RCC 7860 (cell line): Measurements from ENCODE around the gene SMOC2.
"Not testable (repeated sequence)": the region's sequence is repeated elsewhere in the genome, so short reads cannot be mapped to it uniquely, and the experiment has no call there.

Experiments
- DNase-seq: peaks from one replicate; pipeline ENCODE4 v3.0.0-alpha.2; 2015; ENCODE audit warnings: low spot score
- FAIRE-seq: peaks from 2 replicates; lab custom pipeline; 2012; peaks lifted over from hg19 to GRCh38; lab: Jason Lieb, UNC

SMOC2 gene

DNA sequence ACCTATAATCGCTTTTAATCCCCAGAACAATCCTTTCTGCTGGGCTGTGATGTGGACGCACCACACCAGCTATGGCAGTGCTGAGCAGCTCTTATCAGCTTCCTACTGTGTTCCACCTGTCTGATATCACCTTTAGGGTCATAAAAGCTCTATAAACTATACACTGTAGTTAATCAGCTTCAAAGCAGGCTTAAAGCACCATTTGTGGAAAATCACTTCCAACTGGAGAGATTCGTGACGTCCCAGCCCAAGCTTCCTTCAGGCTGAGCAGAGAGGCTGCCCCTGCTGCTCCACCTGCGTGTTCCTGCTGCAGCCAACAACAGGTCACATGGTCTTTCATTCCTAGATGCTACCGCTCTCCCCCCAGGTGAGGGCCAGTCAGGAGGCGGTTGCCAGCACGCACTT, 156.5 kb downstream of the SMOC2 start:
- no peak for FAIRE-seq
- no peak for DNase-seq

DNA sequence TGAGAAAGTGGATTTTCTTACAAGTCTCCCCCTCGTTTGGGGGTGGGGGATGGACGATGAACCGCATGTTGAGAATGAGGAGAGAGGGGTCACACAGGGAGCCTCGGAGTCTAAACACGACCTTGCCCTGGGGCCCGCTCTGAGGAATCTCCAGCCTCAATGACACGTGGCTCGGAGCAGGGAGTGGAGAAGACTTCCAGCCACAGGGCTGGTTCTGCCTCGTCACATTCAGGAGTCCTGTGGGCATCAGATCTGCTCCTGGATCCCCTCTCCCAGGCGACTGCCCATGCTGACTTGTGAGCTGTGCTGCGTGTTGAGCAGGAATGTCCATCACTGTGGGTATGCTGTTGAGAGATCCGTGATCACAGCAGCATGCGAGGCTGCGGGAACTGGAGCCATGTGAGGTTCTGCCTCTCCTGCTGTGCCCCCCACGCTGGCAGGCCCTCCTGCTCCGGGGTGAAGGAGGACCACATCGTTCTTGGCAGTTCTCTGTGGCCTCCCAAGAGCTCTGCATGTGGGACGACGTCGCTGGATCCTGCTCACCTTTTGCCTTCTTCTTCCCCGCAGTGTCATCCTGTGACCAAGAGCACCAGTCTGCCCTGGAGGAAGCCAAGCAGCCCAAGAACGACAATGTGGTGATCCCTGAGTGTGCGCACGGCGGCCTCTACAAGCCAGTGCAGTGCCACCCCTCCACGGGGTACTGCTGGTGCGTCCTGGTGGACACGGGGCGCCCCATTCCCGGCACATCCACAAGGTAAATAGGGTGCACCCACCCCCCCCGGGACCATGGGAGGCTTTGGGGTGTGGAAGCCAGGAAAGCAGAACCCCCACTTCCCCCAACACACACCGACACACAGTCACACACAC, 157.5 kb downstream of the SMOC2 start:
- no peak for DNase-seq
- FAIRE-seq, result no peak

DNA sequence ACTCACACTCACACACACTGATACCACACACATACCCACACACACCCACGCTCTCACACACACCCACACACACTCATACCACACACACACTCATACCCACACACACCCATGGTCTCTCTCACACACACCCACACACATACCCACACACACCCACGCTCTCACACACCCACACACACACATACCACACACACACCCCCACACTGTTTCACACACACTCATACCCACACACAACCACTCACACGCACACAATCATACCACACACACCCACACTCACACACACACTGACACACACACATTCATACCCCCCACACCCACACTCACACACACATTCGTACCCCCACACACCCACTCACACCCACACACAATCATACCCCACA, 158.1 kb downstream of the SMOC2 start:
- DNase-seq, result no peak
- no peak for FAIRE-seq

DNA sequence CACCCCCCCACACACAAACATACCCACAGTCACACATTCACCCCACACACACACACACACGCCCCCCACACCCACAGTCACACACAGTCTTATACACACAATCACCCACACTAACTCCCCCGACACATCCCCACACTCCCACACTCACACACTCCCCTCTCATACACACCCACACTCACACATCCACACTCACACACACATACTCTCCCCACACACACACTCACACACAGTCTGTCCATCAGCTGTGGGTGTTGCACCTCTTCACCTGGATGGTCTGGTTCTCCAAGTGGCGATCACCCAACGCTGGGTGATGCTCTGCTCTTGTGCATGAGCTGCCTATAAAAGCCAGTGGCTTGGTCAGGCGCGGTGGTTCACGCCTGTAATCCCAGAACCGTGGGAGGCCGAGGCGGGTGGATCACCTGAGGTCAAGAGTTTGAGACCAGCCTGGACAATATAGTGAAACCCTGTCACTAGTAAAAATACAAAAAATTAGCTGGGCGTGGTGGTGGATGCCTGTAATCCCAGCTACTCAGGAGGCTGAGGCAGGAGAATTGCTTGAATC, 158.9 kb downstream of the SMOC2 start:
- FAIRE-seq (no peak), DNase-seq (no peak)

DNA sequence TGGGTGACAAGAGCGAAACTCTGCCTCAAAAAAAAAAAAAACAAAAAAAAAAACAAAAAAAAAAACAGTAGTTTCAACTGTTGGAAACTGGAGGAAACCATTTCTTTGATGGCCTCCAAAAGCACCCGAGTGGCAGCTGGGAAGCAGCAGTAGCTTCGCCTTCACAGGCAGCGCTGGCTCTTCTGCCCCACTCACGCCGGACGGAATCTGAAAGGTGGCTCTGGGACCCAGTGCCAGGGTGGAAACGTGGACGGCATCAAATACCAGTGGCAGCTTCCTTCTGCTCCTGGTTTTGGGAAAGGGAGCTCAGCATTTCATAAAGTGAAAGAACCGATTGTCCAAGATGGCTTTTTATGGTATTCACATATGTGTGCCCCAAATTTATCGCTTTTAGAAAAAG, 159.4 kb downstream of the SMOC2 start:
- FAIRE-seq, result no peak

DNA sequence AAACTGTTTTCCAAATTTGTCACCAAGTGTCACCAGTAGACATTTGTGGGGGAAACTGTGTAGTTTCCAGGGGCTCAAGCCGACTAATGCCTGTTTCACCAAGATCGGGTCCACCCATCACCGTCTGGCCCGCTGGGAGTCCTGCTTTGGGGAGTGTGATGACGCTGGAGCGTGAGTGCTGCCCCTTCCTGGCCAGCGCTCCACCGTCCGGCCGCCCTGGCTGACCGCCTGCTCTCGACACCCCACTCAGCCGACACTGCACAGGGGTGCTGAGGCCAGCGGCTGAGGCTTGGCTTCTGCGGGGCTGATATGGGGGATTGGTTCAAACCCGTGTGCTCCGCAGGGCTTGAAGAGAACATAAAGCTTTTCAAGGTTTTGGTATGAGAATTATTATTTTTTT, 160.1 kb downstream of the SMOC2 start:
- no peak for FAIRE-seq
- no peak for DNase-seq

More for the DNA sequence above, 159.4 kb downstream of the SMOC2 start:
- no peak for DNase-seq

DNA sequence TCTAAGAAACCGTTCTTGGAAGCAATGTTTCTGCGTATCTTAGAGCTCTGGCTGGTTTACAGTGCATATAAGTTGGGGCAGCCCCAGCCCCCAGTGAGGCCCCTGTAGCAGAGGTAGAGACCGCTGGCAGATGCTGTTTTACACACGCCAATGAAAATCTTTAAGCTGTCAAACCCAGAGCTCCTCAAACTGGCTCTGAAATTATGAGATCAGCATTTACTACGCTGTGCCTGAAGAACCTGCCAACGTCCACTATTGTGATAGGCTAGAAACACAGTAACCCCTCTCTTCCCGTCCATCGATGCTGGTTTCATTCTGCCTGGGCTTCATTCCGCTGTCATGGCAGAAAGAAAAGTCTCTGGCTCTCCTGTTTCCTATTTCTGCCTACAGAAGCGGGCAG, 160.6 kb downstream of the SMOC2 start:
- no peak for FAIRE-seq
- no peak for DNase-seq

DNA sequence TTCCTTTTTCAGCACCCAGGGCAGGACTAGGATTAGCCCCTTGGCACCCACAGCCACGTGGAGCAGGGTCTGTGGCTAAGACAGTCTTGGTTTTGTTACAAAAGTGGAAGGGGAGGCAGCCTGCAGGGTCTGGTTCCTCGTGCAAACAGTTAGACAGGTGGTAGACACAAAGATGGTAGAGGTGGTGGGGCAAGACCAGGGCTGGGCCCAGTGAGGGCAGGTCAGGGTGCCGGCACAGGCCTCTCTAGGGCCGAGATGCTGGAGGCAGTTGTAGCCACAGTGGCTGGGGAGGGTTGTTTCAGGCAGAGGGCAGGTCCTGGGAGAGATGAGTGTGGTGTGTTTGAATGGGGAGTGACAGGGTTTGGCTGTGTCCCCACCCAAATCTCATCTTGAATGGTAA, 161.6 kb downstream of the SMOC2 start:
- FAIRE-seq, result no peak
- no peak for DNase-seq

DNA sequence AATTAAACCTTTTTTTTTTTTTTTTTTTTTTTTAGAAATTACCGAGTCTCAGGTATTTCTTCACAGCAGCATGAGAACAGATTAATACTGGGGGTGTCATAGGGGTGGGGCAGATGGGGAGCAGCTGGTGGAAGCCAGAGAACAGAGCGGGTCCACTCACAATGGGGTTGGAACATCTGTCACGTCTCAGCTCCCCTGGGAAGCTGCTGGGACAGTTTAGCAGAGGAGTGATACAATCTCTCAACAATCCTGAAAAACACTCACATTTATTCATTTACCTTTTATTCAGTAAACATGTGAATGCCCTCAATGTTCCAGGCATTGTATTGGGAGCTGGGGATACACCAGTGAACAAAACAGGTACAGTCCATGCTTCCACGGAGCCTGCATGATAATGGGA, 162.2 kb downstream of the SMOC2 start:
- FAIRE-seq (no peak), DNase-seq (no peak)

DNA sequence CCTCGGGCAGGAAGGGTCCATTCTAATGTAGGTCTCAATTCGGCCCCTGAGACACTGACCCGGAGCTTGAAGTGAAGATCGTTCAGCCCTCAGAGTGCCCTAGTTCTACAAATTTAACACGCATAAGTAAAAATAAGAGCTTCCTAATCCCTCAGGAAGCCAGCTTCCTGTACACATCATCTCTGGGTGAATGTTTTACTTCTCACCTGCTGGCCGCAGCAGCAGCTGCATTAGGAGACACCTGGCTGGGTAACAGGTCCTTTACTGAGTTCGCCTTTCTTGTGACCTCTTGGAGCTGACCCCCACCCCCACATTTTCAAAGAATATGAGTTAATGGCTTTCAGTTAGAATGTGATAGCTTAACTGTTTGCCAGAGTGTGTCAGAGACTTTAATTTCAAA, 165.0 kb downstream of the SMOC2 start:
- DNase-seq (no peak), FAIRE-seq (no peak)

DNA sequence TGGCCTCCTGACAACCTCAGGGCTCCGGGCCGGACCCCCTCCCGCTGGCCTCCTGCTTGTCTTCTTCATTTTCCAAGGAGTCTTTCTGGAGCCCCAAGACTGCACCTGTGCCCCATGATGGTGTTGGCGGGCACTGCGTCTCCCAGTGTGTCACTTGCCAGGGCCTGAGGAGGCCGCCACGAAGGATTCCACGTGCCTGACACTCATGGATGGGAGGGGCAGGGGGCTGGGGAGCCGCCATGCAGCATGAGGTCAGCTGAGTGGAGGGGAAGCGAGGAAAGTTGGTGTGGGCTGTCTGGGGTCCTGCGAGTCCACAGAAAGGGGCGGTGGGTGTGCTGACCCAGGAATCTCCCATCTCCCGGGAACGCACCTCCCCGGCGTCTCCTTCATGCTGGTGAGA, 165.7 kb downstream of the SMOC2 start:
- no peak for FAIRE-seq

DNA sequence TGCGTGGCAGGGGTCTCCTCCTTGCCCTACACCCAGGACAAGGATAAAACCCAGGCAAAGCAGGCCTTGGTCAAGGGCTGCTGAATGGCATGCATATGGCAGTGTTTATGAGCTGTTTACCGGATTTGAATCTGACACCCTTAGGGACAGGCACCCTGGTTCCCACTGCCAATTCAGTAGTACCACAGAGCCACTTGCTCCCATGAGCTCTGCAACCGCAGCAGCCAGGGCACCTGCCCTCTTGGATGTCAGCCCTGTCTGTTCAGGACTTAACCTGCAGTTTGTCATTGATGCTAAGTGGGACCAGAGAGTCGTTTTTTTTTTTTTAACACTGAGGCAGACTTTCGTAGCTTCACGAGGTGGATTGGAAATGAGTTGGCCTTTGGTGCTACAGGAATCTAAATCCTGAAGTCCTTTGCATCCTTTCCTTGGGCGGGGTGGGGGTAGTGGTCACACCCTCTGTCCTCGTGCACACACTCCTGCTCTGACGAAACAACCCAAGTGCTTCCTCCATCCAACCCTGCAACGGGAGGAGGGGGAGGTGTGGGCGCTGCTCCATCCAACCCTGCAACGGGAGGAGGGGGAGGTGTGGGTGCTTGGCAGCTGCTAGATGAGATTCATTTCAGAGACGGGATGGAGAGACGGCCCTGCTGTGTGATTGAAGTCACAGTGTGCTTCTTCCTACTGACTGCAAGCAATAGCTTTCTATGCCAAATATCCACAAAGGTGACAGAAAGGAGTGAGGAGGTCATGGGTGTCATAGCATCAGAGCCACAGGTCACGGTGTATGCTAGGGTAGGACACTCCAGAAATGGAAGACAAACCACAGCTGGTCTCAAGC, 166.5 kb downstream of the SMOC2 start:
- DNase-seq (no peak), FAIRE-seq (no peak)

More for the DNA sequence above, 165.7 kb downstream of the SMOC2 start:
- no peak for DNase-seq

DNA sequence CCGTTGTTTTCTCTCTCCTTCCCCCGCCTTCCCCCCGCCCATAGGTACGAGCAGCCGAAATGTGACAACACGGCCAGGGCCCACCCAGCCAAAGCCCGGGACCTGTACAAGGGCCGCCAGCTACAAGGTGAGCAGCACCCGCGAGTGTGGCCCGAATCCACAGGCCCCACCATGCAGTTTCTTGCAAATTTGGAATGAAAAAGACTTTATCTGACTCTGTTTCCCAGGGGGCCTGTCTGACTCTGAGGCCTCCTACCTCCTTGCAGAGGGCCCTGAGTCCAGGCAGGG, 167.1 kb downstream of the SMOC2 start:
- FAIRE-seq (no peak), DNase-seq (no peak)

DNA sequence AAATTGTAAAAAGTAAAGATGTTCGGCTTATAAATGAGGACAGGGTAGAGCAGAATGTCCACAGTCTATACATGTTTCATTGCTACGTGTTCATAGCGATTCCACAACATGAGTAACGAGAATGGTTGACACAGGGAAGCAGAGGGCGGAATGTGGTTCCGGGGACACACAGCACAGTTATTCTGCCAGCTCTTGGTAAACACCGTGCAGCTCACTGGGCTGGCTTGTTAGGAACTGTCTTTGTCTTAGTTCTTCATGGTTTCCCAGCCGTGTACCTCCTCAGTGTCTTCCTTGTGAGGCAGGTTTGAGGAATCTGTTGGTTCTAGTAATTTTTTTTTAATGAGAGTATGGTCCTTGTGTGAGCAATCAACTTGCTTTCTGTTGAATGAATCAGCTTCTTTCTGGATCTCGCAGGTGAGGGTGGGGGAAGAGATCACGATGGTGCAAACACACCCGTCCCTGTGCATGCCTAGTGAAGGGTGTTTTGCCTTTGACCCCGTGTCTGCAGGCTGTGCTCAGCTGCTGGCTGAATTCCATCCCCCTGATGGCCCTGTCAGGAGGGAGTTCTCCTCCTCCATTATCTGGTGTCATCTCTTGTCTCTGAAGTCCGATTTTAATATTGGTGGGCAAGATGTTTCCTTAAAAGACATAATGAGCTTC, 168.2 kb downstream of the SMOC2 start:
- FAIRE-seq, result no peak
- DNase-seq, result no peak

DNA sequence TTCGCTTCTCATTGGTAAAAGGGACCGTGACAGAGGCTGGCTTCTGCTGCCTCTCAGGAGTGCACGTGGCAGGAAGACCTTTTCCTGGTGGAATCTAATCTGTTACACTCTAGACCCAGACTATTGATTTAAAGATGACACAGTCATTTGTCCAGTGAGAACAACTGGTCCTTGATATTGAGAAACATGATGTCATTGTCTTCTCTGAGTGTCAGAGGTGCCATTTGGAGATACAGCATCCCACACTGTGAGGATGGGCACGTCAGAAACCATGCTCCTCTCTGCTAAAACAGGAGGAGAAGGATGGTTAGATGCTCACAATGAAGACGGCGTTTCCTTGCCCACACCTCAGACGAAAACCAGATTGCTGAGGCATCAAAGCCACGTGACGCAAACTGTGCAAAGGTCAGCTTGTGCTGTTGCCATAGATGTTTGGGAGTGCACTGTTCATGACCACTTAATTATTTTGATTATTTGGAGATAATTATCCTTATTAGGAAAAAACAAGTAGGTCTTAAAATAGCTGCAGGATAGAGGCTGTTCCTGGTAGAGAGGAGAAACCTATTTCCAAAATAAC, 169.0 kb downstream of the SMOC2 start:
- DNase-seq (no peak), FAIRE-seq (no peak)

DNA sequence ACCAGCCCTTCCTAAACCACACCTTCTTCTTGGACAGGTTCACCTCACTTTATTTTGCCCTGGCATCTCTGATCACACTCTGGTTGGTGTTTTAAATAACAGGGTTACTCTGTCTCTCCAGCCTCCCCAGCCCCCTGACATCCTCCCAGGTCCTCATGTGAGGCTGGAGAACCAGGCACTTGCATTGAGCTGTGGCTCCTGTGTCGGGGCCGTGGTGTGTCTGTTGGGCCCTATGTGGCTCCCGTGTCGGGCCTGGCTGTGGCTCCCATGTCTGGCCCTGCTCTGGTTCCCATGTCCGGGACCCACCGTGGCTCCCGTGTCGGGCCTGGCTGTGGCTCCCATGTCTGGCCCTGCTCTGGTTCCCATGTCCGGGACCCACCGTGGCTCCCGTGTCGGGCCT, 170.0 kb downstream of the SMOC2 start:
- DNase-seq, FAIRE-seq: not testable (repeated sequence)

DNA sequence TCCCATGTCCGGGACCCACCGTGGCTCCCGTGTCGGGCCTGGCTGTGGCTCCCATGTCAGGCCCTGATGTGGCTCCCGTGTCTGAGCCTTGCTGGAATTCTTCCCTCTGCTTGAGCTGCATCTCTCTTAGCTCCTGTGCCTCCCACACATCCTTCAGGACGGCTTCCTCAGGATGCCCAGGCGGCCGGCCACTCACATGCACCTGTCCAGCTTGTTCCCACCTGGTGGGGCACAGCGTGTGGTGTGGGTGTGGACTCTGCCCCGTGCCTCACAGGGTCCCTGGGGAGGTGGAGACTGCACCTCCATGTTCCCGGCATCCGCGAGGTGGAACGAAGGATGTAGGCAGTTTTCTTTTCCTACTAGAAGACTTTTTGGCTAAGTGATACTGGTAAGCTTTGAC, 170.7 kb downstream of the SMOC2 start:
- DNase-seq, result no peak
- FAIRE-seq, result no peak

DNA sequence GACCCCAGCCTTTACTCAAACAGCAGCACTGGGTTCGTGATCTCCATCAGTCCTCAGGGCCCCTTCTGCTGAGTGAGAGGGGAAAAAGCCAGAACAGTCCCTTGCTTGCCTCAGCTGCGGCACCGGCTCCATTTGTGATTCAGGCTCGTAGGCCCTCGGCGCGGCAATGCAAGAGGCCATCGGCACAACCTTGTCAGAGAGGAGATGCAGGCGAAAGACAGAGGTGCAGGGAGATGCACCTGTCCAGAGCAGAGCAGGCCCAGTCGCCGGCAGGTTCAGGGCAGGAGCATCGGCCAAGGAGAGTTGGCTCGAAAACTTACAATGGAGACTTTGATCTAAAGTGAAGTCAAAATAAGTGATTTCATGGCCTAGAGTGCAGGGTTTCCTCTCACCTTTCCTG, 171.6 kb downstream of the SMOC2 start:
- no peak for DNase-seq
- FAIRE-seq, result no peak

DNA sequence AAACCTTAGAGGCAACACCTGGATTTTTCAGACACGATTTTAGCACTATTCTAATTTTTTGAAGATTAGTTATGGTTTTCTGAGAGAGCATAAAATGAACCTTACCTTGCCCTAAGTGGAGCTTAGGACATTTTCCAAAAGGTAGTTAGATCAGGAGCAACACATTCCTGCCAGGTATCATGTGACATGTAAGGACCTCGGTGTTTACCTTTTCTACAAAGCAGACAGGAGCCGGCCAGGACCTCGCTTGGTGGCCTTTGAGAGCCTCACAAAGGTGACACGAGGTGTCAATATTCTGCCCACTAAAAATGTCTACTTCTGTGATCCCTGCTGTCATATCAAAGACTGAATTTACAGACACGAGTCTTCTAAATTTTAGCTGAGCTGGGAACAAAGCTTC, 174.9 kb downstream of the SMOC2 start:
- FAIRE-seq, result no peak

DNA sequence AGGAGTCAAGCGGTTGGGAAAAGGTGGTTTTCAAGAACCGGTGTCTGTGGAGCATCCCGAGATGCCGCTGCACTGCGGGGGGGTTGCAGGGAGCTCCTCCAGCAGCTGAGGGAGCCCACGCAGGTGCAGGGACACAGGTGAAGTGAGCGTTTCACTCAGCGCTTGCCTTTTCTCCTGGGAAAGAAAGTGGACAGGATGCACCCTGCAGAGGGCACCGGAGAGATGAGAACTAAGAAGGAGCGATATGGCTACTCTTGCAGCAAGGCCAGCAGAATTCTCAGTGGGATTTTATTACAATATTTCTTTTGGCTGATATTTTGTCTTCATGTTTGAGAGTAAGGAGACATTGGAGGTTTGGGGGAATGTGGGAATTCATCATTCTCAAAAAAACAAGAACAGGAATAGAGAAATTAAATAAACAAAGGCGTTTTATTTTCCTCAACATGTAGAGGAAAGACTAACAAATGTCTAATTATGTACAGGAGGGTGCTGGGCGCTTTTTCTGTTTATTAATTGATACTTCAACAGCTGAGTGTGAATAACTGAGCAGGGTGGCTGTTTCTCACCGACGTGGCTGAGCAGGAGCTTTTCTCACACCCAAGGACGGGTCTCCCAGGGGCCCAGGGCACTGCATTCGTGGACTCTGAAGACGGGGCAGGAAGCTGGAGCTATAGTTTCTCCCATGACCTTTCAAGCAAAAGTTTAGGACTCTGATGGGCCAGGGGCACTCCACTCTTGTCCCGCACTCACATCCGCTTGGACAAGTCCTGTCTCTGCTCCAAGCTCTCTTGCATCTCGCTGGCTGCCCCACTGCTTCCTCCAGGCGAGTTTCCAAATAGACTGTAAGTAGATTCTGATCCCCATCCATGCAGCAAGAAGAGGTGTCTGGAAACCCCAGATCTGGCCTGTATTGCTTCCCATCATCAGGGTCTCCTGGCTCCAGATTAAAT, 176.1 kb downstream of the SMOC2 start:
- no peak for FAIRE-seq
- no peak for DNase-seq

More for the DNA sequence above, 174.9 kb downstream of the SMOC2 start:
- DNase-seq, result no peak
